GM12801 (cell line): ENCODE data around the gene TMEM40.

ENCODE experiments used
- TF ChIP-seq, protein P1 (sequence below): IDR thresholded peaks from one replicate; pipeline ENCODE4 v1.5.1; 2011; ENCODE audit warnings: control low read depth; ENCODE audit not compliant: insufficient read length; ENCODE audit errors: extremely low read depth

TMEM40 gene

DNA sequence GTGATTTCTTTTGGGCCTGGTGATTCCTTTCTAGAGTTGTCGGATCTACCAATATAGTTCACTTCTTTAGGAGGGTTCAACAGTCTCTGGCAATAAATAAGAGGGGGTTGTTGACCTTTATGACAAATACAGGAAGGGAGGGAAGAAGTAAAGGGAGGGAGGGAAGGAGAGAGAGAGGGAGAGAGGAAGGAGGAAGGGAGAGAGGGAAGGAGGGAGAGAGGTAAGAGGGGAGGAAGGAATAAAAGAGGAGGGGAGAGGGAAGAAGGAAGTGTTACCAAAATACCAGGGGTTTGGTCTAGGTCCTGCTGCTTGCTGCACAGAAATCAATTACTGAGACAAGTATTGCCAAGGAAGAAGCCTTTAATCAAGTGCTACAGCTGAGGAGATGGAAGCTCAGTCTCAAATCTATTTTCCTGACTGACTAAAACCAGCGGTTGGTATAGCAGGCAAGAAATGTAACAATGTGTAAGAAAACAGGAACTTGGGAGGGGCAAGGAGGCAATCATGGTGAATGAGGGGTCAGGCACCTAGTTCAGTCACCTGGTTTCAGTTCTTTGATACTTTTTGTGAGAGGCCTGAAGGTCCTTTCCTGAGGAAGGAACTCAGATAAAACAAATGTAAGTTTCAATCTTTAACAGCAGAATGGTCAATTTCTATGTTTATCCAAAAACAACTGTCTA is 14.1 kb upstream of the TMEM40 start:
- TF ChIP-seq, protein P1, sequence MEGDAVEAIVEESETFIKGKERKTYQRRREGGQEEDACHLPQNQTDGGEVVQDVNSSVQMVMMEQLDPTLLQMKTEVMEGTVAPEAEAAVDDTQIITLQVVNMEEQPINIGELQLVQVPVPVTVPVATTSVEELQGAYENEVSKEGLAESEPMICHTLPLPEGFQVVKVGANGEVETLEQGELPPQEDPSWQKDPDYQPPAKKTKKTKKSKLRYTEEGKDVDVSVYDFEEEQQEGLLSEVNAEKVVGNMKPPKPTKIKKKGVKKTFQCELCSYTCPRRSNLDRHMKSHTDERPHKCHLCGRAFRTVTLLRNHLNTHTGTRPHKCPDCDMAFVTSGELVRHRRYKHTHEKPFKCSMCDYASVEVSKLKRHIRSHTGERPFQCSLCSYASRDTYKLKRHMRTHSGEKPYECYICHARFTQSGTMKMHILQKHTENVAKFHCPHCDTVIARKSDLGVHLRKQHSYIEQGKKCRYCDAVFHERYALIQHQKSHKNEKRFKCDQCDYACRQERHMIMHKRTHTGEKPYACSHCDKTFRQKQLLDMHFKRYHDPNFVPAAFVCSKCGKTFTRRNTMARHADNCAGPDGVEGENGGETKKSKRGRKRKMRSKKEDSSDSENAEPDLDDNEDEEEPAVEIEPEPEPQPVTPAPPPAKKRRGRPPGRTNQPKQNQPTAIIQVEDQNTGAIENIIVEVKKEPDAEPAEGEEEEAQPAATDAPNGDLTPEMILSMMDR, result no peak

DNA sequence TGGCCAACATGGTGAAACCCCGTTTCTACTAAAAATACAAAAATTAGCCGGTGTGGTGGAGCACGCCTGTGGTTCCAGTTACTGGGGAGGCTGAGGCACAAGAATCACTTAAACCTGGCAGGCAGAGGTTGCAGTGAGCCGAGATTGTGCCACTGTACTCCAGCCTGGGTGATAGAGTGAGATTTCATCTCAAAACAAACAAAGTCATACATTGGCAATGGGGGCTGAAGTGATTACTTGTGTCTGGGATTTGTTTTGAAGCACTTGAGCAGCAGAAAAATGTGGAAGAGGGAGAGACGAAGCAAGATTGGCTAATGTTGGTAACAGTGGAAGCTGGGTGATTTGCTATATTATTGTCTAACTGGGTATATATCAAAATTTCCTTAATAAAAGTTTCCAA is 13.4 kb upstream of the TMEM40 start:
- TF ChIP-seq, protein P1, result no peak

DNA sequence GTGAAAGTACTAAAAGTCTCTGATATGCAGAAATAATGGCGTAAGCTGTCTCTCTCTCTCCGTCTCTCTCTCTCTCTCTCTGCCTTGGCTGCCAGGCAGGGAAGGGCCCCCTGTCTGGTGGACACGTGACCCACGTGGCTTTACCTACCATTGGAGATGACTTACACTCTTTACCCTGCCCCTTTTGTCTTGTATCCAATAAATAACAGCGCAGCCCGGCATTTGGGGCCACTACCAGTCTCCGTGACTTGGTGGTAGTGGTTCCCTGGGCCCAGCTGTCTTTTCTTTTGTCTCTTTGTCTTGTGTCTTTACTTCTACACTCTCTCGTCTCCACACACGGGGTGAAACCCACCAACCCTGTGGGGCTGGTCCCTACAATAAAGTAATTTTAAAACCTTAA is 12.2 kb upstream of the TMEM40 start:
- TF ChIP-seq, protein P1, result no peak

DNA sequence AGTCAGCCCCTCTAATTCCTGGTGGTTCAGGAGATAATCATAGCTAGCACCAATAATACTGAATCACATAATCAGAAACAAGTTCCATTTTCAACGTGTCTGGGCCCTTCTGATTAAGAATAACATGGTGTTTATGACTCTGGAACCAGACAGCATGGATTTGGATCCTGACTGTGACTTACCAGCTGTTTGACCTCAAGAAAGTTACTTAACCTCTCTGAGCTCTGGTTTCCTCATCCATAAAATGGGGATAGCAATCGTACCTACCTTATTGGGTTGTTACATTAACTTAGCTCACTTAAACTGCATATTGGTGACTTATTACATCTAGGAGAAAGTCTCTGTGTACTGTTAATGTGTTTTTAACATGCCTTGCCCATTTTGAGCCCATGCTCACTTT is 10.7 kb upstream of the TMEM40 start:
- TF ChIP-seq, protein P1, result no peak

DNA sequence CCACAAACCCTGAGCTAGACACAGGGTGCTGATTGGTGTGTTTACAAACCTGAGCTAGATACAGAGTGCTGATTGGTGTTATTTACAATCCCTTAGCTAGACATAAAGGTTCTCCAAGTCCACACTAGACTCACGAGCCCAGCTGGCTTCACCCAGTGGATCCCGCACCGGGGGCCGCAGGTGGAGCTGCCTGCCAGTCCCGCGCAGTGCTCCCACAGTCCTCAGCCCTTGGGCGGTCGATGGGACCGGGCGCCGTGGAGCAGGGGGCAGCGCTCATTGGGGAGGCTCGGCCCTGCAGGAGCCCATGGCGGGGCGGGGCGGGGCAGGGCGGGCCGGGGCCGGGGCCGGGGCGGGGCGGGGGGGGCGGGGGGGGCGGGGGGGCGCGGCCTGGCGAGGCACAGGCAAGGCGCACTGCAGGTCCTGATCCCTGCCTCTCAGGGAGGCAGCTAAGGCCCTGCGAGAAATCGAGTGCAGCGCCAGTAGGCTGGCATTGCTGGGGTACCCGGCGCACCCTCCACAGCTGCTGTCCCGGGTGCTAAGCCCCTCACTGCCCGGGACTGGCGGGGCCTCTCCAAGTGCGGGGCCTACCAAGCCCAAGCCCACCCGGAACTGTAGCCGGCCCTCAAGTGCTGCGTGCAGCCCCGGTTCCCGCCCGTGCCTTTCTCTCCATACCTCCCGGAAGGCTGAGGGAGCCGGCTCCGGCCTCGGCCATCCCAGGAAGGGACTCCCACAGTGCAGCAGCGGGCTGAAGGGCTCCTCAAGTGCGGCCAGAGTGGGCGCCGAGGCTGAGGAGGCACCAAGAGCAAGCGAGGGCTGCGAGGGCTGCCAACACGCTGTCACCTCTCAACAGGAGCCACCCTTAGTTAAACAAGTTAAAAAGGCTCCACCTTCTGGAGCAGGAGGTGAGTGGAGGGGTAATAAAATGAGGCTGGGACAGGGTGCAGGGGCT is 9.8 kb upstream of the TMEM40 start:
- TF ChIP-seq, protein P1, result no peak

DNA sequence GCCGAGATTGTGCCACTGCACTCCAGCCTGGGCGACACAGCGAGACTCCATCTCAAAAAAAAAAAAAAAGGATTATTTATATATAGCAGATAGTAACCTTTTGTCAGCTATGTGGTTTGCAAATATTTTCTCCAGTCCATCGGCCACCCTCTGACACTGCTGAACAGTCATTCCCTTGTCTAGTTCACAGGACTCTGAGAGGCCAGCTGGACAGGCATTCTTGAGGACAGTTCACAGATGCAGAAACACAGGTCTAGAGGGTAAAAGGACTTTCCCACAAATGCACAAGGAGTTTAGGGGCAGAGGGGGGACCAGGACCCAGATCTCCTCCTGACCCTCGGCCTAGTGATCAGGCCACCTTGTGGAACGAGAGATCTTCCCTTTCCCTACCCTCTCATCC is 7.5 kb upstream of the TMEM40 start:
- TF ChIP-seq, protein P1, result no peak

DNA sequence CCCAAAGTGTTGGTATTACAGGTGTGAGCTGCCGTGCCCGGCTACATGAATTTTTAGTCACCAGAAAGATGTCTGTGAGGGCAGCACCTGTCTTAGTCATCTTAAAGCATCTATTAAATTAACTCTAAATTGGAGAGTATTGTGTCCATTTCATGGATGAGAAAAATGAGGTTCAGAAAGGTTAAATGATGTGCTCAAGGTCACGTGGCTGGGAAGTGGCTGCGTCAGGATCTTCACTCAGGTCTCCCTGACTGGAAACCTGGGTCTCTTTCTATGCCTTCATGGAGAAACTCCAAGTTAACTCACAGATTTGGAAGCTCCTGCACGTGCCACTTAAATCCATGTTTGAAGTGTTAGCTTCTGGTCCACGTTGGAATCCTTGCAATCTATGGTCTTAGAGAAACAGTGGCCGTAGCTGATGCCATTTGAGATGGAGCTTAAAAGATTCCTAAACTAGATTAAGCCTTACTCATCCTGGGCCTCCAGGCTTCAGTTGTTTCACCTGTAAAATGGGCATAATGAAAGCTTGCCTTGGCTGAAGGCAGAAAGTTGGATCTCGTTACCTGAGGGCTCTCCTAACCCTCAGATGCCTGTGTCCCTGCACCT is 5.2 kb upstream of the TMEM40 start:
- TF ChIP-seq, protein P1, result no peak
